ENCODE results near the gene FHAD1. TPM values are rescaled to one million over a fixed set of nuclear protein-coding genes. Genes with fewer than 3 reads are reported as not detected.

Gene FHAD1
- total RNA-seq = under 1 TPM; 0.34 to 0.64 TPM

GRCh38 chr1:15246960-15247614 is at the start of gene FHAD1:
FHAD1 (plus strand) TSS chr1:15247223; CDS start chr1:15251785, 4,562 bp downstream.
- ATAC-seq (ENCODE audit: low read depth) = peak; percentile 16
- POLR2A ChIA-PET = interaction anchor here (0.5 to 0.6 kb wide), 2 partner anchors 135 to 1515 kb away, joined by 3 read pairs; no protein-coding TSS in a partner anchor
- Mint-ChIP-seq H3K36me3 (peaks cover 18% of the 10 kb centered on the region), H3K4me3 (peak within 1 kb of the TSS; percentile 48), H3K4me1 (peaks cover 45% of the 10 kb centered on the region), H3K27me3 (peaks cover 44% of the 10 kb centered on the region), H3K9me3 (peaks cover 14% of the 10 kb centered on the region), H3K27ac (peak within 1 kb of the TSS; percentile 85)
- peak; percentile 61 for DNase-seq

GRCh38 chr1:15197591-15198447 is 49.2 kb upstream of the FHAD1 start:
- POLR2A ChIA-PET = no interaction called here
- DNase-seq = no peak
- no peaks in the 10 kb centered on the region for H3K4me1 Mint-ChIP-seq
- no peak for ATAC-seq (ENCODE audit: low read depth)
- peaks cover 11% of the 10 kb centered on the region for H3K27me3 Mint-ChIP-seq
- no peaks in the 10 kb centered on the region for H3K9me3 Mint-ChIP-seq
- H3K4me3 Mint-ChIP-seq = no peak overlapping the region
- no peak overlapping the region for H3K27ac Mint-ChIP-seq
- no peaks in the 10 kb centered on the region for H3K36me3 Mint-ChIP-seq

GRCh38 chr1:15198684-15199083 is 48.3 kb upstream of the FHAD1 start:
- Mint-ChIP-seq H3K9me3 (no peaks in the 10 kb centered on the region), H3K36me3 (no peaks in the 10 kb centered on the region), H3K4me1 (no peaks in the 10 kb centered on the region), H3K27me3 (peaks cover 15% of the 10 kb centered on the region), H3K4me3 (no peak overlapping the region), H3K27ac (no peak overlapping the region)
- POLR2A ChIA-PET = no interaction called here
- DNase-seq (no peak), ATAC-seq (ENCODE audit: low read depth) (no peak)

GRCh38 chr1:15201221-15201620 is 45.8 kb upstream of the FHAD1 start:
- Mint-ChIP-seq H3K9me3 (no peaks in the 10 kb centered on the region), H3K27ac (no peak overlapping the region), H3K4me3 (no peak overlapping the region), H3K4me1 (no peaks in the 10 kb centered on the region), H3K36me3 (no peaks in the 10 kb centered on the region), H3K27me3 (peaks cover 15% of the 10 kb centered on the region)
- no peak for ATAC-seq (ENCODE audit: low read depth)
- no peak for DNase-seq
- POLR2A ChIA-PET = no interaction called here

- H3K27ac Mint-ChIP-seq = no peak overlapping the region
- POLR2A ChIA-PET = no interaction called here
- H3K27me3 Mint-ChIP-seq = peaks cover 15% of the 10 kb centered on the region
- no peaks in the 10 kb centered on the region for H3K4me1 Mint-ChIP-seq
- no peaks in the 10 kb centered on the region for H3K9me3 Mint-ChIP-seq
- no peak overlapping the region for H3K4me3 Mint-ChIP-seq
- no peak for ATAC-seq (ENCODE audit: low read depth)
- no peak for DNase-seq
- no peaks in the 10 kb centered on the region for H3K36me3 Mint-ChIP-seq
These were observed 45.0 kb upstream of the FHAD1 start for GRCh38 chr1:15201849-15202551.

- Mint-ChIP-seq H3K36me3 (no peaks in the 10 kb centered on the region), H3K4me3 (no peak overlapping the region), H3K4me1 (no peaks in the 10 kb centered on the region), H3K9me3 (no peaks in the 10 kb centered on the region), H3K27ac (no peak overlapping the region), H3K27me3 (peaks cover 23% of the 10 kb centered on the region)
- ATAC-seq (ENCODE audit: low read depth) (no peak), DNase-seq (no peak)
- POLR2A ChIA-PET = no interaction called here
These were observed 42.1 kb upstream of the FHAD1 start for GRCh38 chr1:15204931-15205330.

GRCh38 chr1:15205586-15206346 is 41.3 kb upstream of the FHAD1 start:
- no peaks in the 10 kb centered on the region for H3K9me3 Mint-ChIP-seq
- no peaks in the 10 kb centered on the region for H3K4me1 Mint-ChIP-seq
- ATAC-seq (ENCODE audit: low read depth) (no peak), DNase-seq (no peak)
- H3K4me3 Mint-ChIP-seq = no peak overlapping the region
- H3K27me3 Mint-ChIP-seq = peaks cover 28% of the 10 kb centered on the region
- POLR2A ChIA-PET = no interaction called here
- H3K27ac Mint-ChIP-seq = no peak overlapping the region
- H3K36me3 Mint-ChIP-seq = no peaks in the 10 kb centered on the region

GRCh38 chr1:15206418-15207030 is 40.5 kb upstream of the FHAD1 start:
- ATAC-seq (ENCODE audit: low read depth) = no peak
- no peak for DNase-seq
- Mint-ChIP-seq H3K4me1 (no peaks in the 10 kb centered on the region), H3K9me3 (no peaks in the 10 kb centered on the region), H3K27me3 (peaks cover 30% of the 10 kb centered on the region), H3K4me3 (no peak overlapping the region), H3K36me3 (no peaks in the 10 kb centered on the region), H3K27ac (no peak overlapping the region)
- POLR2A ChIA-PET = no interaction called here

- ATAC-seq (ENCODE audit: low read depth) = no peak
- peaks cover 32% of the 10 kb centered on the region for H3K27me3 Mint-ChIP-seq
These were observed 39.8 kb upstream of the FHAD1 start for GRCh38 chr1:15207031-15207828.

GRCh38 chr1:15207829-15208429 is 39.1 kb upstream of the FHAD1 start:
- no peaks in the 10 kb centered on the region for H3K9me3 Mint-ChIP-seq
- H3K36me3 Mint-ChIP-seq = no peaks in the 10 kb centered on the region
- ATAC-seq (ENCODE audit: low read depth) = no peak
- H3K4me3 Mint-ChIP-seq = no peak overlapping the region
- POLR2A ChIA-PET = no interaction called here
- peaks cover 35% of the 10 kb centered on the region for H3K27me3 Mint-ChIP-seq
- DNase-seq = no peak
- no peak overlapping the region for H3K27ac Mint-ChIP-seq
- H3K4me1 Mint-ChIP-seq = no peaks in the 10 kb centered on the region

More at GRCh38 chr1:15207031-15207828, 39.8 kb upstream of the FHAD1 start:
- H3K36me3 Mint-ChIP-seq = no peaks in the 10 kb centered on the region
- DNase-seq = no peak
- H3K4me3 Mint-ChIP-seq = no peak overlapping the region
- POLR2A ChIA-PET = no interaction called here
- no peak overlapping the region for H3K27ac Mint-ChIP-seq
- H3K9me3 Mint-ChIP-seq = no peaks in the 10 kb centered on the region
- no peaks in the 10 kb centered on the region for H3K4me1 Mint-ChIP-seq

GRCh38 chr1:15210651-15211375 is 36.2 kb upstream of the FHAD1 start:
- DNase-seq = no peak
- no peaks in the 10 kb centered on the region for H3K36me3 Mint-ChIP-seq
- no peak overlapping the region for H3K27ac Mint-ChIP-seq
- H3K4me3 Mint-ChIP-seq = no peak overlapping the region
- H3K4me1 Mint-ChIP-seq = no peaks in the 10 kb centered on the region
- no peaks in the 10 kb centered on the region for H3K9me3 Mint-ChIP-seq
- peaks cover 32% of the 10 kb centered on the region for H3K27me3 Mint-ChIP-seq
- no peak for ATAC-seq (ENCODE audit: low read depth)
- POLR2A ChIA-PET = no interaction called here

All from activated naive CD8-positive, alpha-beta T cell treated with anti-CD3 and anti-CD28 coated beads, Interleukin-2, amount 10 ng/mL, durations not matched to agents 7 days and 5 days (primary cell).